NCI-H2227 (cell line): ENCODE measurements around the gene GCLC.
"Not testable (repeated sequence)": the region's sequence is repeated elsewhere in the genome, so short reads cannot be mapped to it uniquely, and the experiment has no call there.

Source experiments
- DNase-seq: peaks from one replicate; lab custom pipeline; 2025; ENCODE audit not compliant: unreplicated experiment; lab: John Stamatoyannopoulos, UW

Gene GCLC

DNA sequence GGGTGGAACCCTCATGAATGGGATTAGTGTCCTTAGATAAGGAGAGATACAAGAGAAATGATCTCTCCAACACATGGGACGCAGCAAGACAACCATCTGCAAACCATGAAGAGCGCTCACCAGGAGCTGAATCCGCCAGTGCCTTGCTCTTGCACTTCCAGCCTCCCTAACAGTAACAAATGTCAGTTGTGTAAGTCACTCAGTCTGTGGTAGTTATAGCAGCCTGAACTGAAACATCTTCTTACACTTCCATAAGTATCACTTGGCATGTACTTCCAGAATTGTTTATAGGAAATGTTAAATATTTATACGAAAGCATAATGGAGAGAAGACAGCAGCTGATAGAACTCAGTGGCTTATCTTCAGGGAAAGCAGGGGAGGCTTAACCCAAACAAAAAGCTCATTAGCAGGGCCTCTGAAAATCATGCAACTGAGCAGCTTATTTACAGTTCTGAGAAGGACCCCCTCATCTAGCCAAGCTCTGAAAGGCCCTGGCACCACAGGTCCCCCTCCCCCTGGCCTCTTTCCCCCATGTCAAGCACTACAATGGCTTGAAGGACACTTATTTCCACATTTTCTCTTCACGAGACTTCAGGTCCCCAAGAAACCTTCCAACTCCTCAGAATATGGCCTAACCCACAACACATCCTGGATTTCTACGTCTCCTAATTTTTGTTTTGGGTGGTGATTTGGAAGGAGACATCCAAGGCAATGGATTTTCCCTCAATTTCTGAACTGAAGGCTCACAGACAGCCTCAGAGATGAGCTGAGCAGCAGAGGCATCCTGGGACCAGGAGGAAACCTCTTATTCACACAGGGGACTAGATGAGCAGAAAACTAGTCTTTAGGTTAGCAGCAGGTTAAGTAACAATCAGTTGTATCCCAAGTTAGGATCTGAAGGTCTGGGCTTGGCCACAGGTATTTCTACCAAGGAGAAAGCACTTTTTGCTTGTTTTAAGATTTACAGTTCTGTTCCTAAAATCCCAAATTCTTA is 49.1 kb downstream of the GCLC start:
- no peak for DNase-seq

DNA sequence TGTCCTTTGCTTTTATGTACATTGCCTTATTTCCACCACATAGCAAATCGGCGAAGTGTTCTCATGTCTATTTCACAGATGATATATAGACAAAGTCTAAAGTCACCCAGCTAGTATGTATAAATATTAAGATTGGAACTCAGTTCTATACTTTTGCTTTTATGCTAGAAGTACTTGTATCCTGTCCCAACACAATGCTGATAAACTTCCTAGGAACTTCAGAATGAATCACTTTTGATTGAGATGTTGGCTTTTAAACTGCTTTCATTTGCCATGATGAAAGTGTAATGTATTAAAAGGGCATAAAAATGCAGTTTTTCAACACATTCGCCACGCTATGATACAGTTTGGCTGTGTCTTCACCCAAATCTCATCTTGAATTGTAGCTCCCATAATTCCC is 50.8 kb downstream of the GCLC start:
- no peak for DNase-seq

DNA sequence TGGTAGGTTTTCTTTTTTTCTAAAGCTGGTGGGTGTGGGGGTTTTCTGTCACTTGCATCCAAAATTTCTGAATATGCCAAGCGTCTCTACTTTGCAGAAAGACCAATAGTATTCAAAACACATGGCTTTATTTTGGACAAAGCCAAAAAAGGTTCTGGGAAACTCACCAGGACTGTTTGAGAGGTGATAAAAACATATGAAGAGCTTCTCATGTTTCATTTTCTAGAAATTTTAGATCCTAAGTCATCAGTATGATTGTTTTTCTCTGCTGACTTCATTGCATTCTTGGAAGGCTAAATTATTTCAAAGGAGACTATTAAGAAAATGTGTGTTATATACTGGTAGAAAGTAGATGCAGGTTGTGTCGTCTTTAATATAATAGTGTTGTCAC is 51.3 kb downstream of the GCLC start:
- DNase-seq, result no peak

DNA sequence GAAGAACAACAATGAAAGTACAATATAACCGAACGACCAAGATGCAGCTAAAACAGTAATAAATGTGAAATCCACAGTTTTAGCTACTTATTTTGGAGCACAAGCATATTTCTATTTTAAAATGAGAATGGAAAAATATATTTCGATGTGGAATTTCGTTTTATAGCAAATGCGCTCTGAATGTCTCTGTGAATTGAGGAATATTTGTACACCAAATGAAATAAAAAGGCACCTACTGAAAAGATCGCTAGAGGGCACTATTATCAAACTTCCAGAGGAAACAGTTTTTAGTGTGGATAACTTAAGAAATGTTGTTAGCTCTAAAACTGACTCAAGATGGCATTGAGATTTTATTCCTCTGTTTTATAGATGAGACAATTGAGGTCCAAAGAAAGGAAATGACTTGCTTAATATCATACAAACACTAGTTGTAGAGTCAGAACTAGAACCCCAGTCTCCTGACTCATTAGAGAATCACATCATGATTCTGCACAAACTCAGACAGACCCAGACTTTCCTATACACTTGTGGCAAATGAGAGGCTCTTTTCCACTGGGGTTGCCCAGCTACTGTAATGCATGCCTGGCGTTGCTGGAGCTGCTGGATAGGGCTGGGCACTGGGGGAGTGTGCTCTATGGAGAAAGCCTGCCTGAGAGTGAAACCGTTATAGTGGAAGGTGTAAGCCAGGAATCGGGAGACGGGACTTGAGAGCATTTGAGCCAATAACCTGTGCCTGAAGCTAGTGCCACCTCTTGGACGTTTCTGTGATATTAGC is 51.9 kb downstream of the GCLC start:
- peak; percentile 45 for DNase-seq

DNA sequence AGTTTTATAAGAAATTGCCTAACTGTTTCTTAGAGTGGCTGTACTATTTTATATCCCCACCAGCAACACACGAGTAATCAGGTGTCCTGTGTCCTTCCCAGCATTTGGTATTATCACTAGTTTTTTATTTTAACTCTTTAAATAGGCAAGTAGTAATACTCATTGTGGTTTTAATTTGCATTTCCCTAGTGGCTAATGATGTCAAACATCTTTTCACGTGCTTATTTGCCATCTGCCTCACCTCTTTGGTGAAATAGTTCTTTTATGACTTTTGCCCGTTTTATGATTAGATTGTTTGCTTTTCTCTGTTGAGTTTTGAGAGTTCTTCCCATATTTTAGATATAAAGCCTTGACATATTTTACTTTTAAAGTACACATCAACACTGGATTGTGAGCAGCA is 57.8 kb downstream of the GCLC start:
- DNase-seq, result no peak

DNA sequence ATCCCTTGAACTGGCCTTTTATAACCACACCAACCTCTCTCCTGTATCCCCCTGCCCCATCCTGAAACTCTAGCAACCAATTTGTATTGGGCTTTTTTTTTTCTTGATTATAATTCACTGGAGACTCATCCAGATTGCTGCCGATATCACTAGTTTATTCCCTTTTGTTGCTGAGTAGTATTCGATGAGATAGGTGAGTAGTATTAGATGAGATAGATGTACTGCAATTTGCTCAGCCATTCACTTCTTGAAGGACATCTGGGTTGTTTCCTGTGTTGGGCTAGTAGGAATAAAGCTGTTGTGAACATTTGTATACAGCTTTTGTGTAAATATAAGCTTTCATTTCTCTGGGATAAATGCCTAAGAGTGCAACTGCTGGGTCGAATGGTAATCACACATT is 58.2 kb downstream of the GCLC start:
- DNase-seq, result no peak

DNA sequence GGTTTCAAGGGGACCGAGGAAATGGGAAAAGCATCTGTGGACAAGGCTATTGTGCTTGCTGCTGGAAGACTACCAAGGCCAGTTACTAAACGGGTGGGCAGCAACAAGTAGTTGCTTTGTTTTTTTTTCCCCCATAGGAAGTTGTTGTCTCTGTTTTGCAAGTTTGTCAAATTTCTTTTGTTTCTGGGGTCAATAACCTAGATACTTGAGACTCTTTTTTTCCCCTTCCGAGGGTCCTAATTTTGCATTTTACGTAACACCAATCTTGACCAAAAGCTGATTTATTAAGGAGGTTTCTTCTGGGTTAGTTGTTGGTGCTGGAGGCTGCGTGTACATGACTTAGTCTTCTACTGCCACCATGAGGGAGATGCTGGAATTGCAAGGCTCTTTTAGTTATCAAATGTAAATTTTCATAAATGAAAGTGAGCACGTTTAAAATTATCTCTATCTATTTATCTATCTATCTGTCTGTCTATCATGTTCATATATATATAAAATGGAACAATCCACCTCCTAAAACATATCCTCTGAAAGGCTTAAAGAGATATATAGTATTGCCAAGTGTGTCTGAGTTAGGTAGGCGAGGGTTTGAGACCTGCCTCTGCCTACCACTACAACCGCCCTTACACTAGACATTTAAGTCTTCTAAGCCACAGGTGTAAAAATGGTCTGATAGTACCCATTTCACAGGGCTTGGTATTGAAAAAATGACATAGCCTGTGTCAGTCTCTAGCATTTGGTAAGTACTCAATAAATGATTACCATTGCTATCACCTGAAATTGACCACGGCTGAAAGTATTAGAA is 60.2 kb downstream of the GCLC start:
- peak; percentile 71 for DNase-seq

DNA sequence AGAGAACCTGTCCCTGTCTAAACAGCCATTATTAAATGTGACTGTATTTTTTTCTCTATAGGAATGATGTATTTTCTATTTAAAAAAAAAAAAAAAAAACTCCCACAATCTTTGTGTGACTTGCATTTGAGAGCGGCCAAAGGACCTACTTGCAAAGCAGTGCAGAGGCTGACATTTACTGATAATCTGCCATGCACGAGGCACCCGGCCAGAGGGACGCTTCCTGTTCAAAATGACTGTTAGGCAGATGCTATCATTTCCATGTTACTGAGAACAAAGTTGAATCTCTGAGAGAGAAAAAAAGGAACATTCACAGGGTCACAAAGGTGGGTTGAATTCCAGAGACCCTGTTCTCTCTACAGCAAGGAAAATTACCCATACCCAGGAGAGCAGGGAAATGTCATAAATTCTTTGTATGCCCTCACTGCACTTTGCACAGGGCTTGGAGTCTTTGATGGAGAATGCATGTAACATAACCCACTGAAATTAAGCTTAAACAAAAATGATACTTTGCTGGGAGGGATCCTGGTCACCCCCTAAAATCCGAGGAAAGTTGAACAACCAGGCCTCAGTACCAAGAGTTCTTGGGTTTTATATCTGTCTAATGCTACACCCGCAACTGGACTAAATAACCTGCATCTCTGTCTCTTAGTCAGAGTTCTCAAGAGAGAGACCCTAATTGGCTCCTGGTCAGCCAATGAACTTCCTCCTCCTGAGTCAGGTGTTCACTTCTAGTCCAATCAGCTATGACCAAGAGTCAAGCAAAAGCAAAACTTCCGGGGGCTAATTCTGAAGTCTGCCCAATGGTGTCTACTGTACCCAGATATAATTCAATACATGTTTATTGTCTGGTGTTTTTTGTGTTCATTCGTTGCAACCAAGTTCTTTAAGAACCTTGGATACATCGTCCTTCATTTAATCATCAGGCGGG is 61.2 kb downstream of the GCLC start:
- no peak for DNase-seq

DNA sequence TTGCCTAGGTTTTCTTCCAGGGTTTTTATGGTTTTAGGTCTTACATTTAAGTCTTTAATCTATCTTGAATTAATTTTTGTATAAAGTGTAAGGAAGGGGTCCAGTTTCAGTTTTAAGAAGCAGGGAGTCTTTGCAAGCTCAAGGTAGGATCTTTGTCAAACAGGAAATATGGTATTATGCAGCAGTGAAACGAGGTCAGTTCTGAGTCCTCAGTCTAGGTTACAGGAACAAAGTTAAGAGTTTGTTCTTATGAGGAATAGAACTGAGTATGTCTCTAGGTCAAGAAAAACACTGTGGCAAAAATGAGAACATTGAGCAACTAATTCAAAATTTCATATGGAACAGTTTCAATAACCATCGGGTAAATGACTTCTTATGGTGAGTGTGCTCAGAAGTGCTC is 63.6 kb downstream of the GCLC start:
- DNase-seq, result no peak

DNA sequence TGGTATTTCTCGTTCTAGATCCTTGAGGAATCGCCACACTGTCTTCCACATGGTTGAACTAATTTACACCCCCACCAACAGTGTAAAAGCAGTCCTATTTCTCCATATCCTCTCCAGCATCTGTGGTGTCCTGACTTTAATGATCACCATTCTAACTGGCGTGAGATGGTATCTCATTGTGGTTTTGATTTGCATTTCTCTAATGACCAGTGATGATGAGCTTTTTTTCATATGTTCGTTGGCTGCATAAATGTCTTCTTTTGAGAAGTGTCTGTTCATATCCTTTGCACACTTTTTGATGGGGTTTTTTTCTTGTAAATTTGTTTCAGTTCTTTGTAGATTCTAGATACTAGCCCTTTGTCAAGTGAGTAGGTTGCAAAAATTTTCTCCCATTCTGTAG is 64.1 kb downstream of the GCLC start:
- DNase-seq, result not testable (repeated sequence)

DNA sequence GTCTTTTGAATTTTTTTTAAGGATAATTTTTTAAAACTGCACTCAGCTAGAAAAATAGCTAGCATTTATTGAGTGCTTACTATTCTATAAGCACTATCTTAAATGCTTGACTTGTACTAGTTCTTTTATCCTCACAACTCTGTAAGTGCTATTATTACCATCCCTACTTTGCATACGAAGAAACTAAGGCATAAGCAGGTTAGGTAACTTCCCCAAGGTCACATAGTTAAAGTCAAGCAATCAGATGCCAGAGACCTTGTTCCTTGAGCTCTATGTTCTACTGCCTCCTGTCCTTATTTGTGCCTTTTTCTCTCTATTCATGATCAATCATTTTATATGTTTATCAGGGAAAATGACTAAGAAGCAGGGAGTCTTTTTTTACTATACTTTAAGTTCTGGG is 65.0 kb downstream of the GCLC start:
- no peak for DNase-seq

DNA sequence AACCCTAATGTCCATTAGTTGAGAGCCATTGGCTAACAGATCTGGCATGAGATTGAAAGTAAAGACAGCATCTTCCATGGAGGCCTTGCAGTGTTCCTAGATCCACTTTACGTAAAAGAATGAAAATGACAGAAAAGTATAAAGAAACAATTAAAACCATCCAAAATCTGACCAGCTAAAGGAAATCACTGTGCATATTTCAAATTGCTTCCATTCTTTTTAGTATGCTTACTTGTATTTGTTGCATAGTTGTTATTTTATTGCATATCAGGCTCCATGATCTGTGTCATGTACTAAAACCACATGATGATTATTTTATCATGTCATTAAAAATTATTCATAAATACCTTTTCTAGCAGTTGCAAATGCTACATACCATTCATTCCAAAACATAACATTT is 67.9 kb downstream of the GCLC start:
- DNase-seq, result no peak

DNA sequence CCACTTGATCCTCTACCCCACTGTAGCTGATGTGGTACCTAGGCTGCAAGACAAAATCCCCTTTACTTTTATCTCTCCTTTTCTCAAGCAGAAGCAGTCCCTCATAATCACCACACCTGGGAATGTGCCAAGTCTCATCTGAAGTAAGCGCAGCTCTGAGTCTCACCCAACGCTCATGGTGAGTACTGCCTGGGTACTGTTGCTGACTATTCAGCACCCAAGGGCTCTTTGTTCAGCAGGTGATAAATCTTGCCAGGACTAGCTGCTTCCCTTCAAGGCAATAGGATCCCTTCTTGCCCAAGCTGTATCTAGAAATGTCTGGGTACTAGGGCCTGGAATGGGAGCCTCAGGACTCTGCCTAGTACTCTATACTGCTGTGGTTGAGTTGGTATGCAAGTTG is 70.9 kb downstream of the GCLC start:
- DNase-seq, result no peak

DNA sequence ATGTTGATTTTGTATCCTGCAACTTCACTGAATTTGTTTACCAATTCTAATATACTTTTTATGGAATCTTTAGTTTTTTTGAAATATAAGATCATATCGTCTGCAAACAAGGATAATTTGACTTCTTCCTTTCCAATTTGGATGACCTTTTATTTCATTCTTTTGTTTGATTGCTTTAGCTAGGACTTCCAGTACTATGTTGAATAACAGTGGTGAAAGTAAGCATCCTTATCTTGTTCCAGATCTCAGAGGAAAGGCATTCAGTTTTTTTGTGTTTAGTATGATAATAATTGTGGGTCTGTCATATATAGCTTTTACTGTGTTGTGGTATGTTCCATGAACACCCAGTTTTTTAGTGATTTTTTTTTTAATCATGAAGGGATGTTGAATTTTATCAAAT is 75.7 kb downstream of the GCLC start:
- DNase-seq, result no peak

DNA sequence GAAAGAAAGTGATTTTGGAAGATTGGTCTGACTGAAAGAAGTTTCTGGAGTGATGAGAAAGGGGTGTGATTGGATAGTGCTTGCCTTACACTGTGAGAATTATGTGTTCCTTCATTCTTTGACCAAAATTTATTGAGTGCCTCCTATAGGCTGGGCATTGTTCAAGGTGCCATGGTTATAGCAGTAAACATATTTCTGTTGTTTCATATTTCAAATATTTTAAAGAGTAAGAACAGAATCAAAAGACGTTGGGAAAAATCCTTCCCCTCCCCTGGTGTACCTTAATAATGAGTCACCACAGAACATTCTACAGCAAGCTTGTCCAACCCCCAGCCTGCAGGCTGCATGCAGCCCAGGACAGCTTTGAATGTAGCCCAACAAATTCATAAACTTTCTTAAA is 78.6 kb downstream of the GCLC start:
- DNase-seq, result no peak

DNA sequence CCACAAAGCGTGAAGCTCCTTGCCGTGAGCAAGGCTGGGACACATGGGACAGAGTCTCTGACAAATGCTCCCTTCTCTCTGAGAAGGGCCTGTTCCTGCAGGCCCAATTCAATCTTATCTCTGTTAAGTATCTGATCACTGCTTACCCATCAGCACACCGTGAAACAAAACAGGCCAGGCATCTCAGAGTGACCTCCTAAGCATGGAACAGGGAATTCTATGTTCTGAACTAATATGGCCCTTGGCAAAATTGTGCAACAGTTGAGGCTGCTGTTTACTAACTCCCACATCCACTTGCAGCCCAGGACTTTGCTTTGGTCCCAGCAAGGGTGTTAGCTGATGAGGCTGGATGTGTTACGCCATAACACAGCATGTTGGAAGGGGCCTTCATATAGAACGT is 79.2 kb downstream of the GCLC start:
- DNase-seq, result no peak

DNA sequence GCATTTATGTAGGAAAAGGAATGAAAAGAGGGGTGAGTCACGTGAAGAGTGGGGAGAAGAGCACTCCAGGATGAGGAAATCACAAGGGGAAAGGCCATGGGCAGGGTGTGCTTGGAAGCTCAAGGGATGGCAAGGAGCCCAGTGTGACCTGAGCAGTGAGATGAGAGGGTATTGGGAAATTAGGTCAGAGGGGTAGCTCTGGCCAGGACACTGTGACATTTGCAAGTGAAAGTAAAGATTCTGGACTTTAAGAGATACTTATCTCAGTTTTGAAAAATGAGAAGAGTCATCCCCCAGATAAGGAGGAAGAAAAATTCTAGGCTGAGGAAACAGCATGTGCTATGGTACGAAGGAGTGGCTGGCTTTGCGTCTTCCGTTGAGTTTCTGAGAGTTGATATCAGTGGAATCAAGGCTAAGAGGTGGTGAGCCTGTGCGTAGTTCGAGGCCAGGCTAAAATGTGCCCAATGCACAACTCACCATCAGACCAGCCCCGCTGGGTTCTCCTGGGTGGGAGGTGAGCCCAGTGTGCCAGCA is 79.9 kb downstream of the GCLC start:
- no peak for DNase-seq

DNA sequence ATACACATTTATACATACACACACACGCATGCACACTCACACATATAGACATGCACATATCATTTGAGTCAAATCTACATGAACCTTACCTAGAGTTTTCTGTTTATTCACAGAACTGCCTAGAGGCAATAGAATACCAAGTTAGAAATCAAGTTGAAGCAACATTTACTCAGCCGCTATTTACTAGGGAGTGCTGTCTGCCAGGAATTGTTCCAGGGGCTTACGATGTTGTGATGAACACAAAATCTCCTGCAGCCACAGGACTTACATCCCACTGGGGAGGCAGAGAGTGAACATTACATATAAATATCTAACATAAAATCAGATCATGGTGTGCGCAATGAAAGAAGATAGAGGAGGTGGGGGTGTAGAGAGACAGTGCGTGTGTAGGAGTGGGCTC is 80.4 kb downstream of the GCLC start:
- DNase-seq, result no peak

DNA sequence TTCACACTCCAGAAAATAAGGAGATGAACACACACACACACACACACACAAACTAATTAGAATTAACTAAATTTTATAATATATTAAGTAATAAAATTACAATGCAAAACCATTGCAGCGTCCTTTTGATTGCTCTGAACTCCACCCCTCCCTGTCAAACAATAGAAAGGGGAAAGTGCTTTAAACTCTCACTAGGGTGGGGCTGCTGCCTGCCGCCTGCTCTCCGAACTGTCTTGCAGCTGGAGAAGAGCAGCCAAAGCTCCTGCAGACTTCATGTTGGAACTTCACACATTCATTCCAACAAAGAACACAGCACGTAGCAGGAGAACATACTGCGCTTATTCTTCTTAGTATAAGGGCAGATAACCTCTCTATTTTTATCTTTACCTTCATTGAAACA is 83.2 kb downstream of the GCLC start:
- DNase-seq, result no peak

DNA sequence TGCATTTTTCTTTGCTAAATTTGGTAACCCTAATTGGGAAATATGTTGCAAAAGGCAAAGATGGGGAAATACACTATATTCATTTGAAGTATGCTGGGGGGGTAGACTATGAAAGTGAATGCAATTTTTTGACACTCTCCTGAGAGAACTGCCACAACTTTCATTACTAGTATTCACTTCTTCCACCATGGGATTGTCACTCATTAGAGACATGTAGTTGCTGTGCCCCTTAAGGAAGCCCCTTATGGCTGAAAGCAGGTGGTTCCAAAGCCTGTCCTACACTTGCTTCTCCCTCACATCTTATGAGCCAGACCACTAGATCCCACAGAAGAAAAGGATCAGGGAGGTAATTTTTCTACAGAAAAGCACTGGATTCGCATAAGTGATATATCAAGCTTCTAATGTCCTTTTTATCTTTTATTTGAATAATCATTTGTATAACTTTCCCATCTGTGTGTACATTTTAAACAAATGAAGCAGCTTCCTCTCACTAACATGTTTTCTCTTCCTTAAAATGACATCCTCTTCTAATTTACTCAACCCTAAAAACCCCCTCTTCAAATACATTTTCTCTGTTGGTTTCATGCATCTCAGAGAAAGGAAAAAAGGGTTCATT is 83.8 kb downstream of the GCLC start:
- no peak for DNase-seq
